ENCODE results near the gene CKS2.
"Not testable (repeated sequence)": the region's sequence is repeated elsewhere in the genome, so short reads cannot be mapped to it uniquely, and the experiment has no call there.

The CKS2 gene

GRCh38 chr9:89328064-89328463, 17.1 kb downstream of the CKS2 start:
- H3K4me3 ChIP-seq (ENCODE audit: low read depth, low read length) = no peak overlapping the region
- no peaks in the 10 kb centered on the region for H3K27me3 ChIP-seq (ENCODE audit: control insufficient read depth, insufficient read depth, low read length)
- H3K9ac ChIP-seq (ENCODE audit: low read depth, low read length) = no peak overlapping the region
- H3K27ac ChIP-seq (ENCODE audit: low read depth, low read length) = no peak overlapping the region
- H3K36me3 ChIP-seq (ENCODE audit: control insufficient read depth, insufficient read depth, low read length) = peaks cover 82% of the 10 kb centered on the region
- H3K9me3 ChIP-seq (ENCODE audit: control insufficient read depth, insufficient read depth, low read length) = no peaks in the 10 kb centered on the region
- no peaks in the 10 kb centered on the region for H3K4me1 ChIP-seq (ENCODE audit: control insufficient read depth, insufficient read depth, low read length)

GRCh38 chr9:89329917-89330316, 18.9 kb downstream of the CKS2 start:
- no peak overlapping the region for H3K9ac ChIP-seq (ENCODE audit: low read depth, low read length)

GRCh38 chr9:89330513-89330912, 19.5 kb downstream of the CKS2 start:
- Histone ChIP-seq H3K27ac (ENCODE audit: low read depth, low read length) (no peak overlapping the region), H3K9ac (ENCODE audit: low read depth, low read length) (no peak overlapping the region), H3K36me3 (ENCODE audit: control insufficient read depth, insufficient read depth, low read length) (peaks cover 99% of the 10 kb centered on the region), H3K4me1 (ENCODE audit: control insufficient read depth, insufficient read depth, low read length) (no peaks in the 10 kb centered on the region), H3K4me3 (ENCODE audit: low read depth, low read length) (no peak overlapping the region), H3K27me3 (ENCODE audit: control insufficient read depth, insufficient read depth, low read length) (no peaks in the 10 kb centered on the region), H3K9me3 (ENCODE audit: control insufficient read depth, insufficient read depth, low read length) (no peaks in the 10 kb centered on the region)

More at GRCh38 chr9:89329917-89330316, 18.9 kb downstream of the CKS2 start:
- no peaks in the 10 kb centered on the region for H3K27me3 ChIP-seq (ENCODE audit: control insufficient read depth, insufficient read depth, low read length)
- peaks cover 96% of the 10 kb centered on the region for H3K36me3 ChIP-seq (ENCODE audit: control insufficient read depth, insufficient read depth, low read length)
- H3K9me3 ChIP-seq (ENCODE audit: control insufficient read depth, insufficient read depth, low read length) = no peaks in the 10 kb centered on the region
- H3K27ac ChIP-seq (ENCODE audit: low read depth, low read length) = no peak overlapping the region
- H3K4me1 ChIP-seq (ENCODE audit: control insufficient read depth, insufficient read depth, low read length) = no peaks in the 10 kb centered on the region
- H3K4me3 ChIP-seq (ENCODE audit: low read depth, low read length) = no peak overlapping the region

- no peaks in the 10 kb centered on the region for H3K9me3 ChIP-seq (ENCODE audit: control insufficient read depth, insufficient read depth, low read length)
- no peak overlapping the region for H3K9ac ChIP-seq (ENCODE audit: low read depth, low read length)
- no peaks in the 10 kb centered on the region for H3K27me3 ChIP-seq (ENCODE audit: control insufficient read depth, insufficient read depth, low read length)
- no peak overlapping the region for H3K4me3 ChIP-seq (ENCODE audit: low read depth, low read length)
- H3K4me1 ChIP-seq (ENCODE audit: control insufficient read depth, insufficient read depth, low read length) = no peaks in the 10 kb centered on the region
- H3K36me3 ChIP-seq (ENCODE audit: control insufficient read depth, insufficient read depth, low read length) = peaks cover 97% of the 10 kb centered on the region
- no peak overlapping the region for H3K27ac ChIP-seq (ENCODE audit: low read depth, low read length)
Observed at GRCh38 chr9:89339807-89340206, 28.8 kb downstream of the CKS2 start.

GRCh38 chr9:89340332-89340731, 29.3 kb downstream of the CKS2 start:
- H3K27me3 ChIP-seq (ENCODE audit: control insufficient read depth, insufficient read depth, low read length) = no peaks in the 10 kb centered on the region
- no peak overlapping the region for H3K9ac ChIP-seq (ENCODE audit: low read depth, low read length)
- no peak overlapping the region for H3K4me3 ChIP-seq (ENCODE audit: low read depth, low read length)
- no peaks in the 10 kb centered on the region for H3K4me1 ChIP-seq (ENCODE audit: control insufficient read depth, insufficient read depth, low read length)
- no peak overlapping the region for H3K27ac ChIP-seq (ENCODE audit: low read depth, low read length)
- H3K9me3 ChIP-seq (ENCODE audit: control insufficient read depth, insufficient read depth, low read length) = no peaks in the 10 kb centered on the region
- H3K36me3 ChIP-seq (ENCODE audit: control insufficient read depth, insufficient read depth, low read length) = peaks cover 97% of the 10 kb centered on the region

GRCh38 chr9:89342213-89342612, 31.2 kb downstream of the CKS2 start:
- Histone ChIP-seq H3K36me3 (ENCODE audit: control insufficient read depth, insufficient read depth, low read length) (peaks cover 99% of the 10 kb centered on the region), H3K9me3 (ENCODE audit: control insufficient read depth, insufficient read depth, low read length) (no peaks in the 10 kb centered on the region), H3K4me1 (ENCODE audit: control insufficient read depth, insufficient read depth, low read length) (no peaks in the 10 kb centered on the region), H3K27me3 (ENCODE audit: control insufficient read depth, insufficient read depth, low read length) (no peaks in the 10 kb centered on the region), H3K9ac (ENCODE audit: low read depth, low read length) (no peak overlapping the region), H3K4me3 (ENCODE audit: low read depth, low read length) (no peak overlapping the region), H3K27ac (ENCODE audit: low read depth, low read length) (no peak overlapping the region)

GRCh38 chr9:89342948-89343347, 32.0 kb downstream of the CKS2 start:
- Histone ChIP-seq H3K9me3 (ENCODE audit: control insufficient read depth, insufficient read depth, low read length) (no peaks in the 10 kb centered on the region), H3K27ac (ENCODE audit: low read depth, low read length) (no peak overlapping the region), H3K27me3 (ENCODE audit: control insufficient read depth, insufficient read depth, low read length) (no peaks in the 10 kb centered on the region), H3K4me1 (ENCODE audit: control insufficient read depth, insufficient read depth, low read length) (no peaks in the 10 kb centered on the region), H3K4me3 (ENCODE audit: low read depth, low read length) (no peak overlapping the region), H3K9ac (ENCODE audit: low read depth, low read length) (no peak overlapping the region), H3K36me3 (ENCODE audit: control insufficient read depth, insufficient read depth, low read length) (peaks cover 98% of the 10 kb centered on the region)

GRCh38 chr9:89343812-89344211, 32.8 kb downstream of the CKS2 start:
- not testable (repeated sequence) for H3K4me3 ChIP-seq (ENCODE audit: low read depth, low read length); H3K4me1 ChIP-seq (ENCODE audit: control insufficient read depth, insufficient read depth, low read length); H3K27me3 ChIP-seq (ENCODE audit: control insufficient read depth, insufficient read depth, low read length); H3K9ac ChIP-seq (ENCODE audit: low read depth, low read length); H3K27ac ChIP-seq (ENCODE audit: low read depth, low read length); H3K9me3 ChIP-seq (ENCODE audit: control insufficient read depth, insufficient read depth, low read length)
- H3K36me3 ChIP-seq (ENCODE audit: control insufficient read depth, insufficient read depth, low read length) = peaks cover 98% of the 10 kb centered on the region

GRCh38 chr9:89345476-89345875, 34.5 kb downstream of the CKS2 start:
- peaks cover 98% of the 10 kb centered on the region for H3K36me3 ChIP-seq (ENCODE audit: control insufficient read depth, insufficient read depth, low read length)

GRCh38 chr9:89346696-89347095, 35.7 kb downstream of the CKS2 start:
- Histone ChIP-seq H3K36me3 (ENCODE audit: control insufficient read depth, insufficient read depth, low read length) (peaks cover 98% of the 10 kb centered on the region), H3K9ac (ENCODE audit: low read depth, low read length) (no peak overlapping the region), H3K4me1 (ENCODE audit: control insufficient read depth, insufficient read depth, low read length) (no peaks in the 10 kb centered on the region), H3K27me3 (ENCODE audit: control insufficient read depth, insufficient read depth, low read length) (no peaks in the 10 kb centered on the region), H3K9me3 (ENCODE audit: control insufficient read depth, insufficient read depth, low read length) (no peaks in the 10 kb centered on the region), H3K4me3 (ENCODE audit: low read depth, low read length) (no peak overlapping the region), H3K27ac (ENCODE audit: low read depth, low read length) (no peak overlapping the region)

More at GRCh38 chr9:89345476-89345875, 34.5 kb downstream of the CKS2 start:
- Histone ChIP-seq H3K9ac (ENCODE audit: low read depth, low read length) (no peak overlapping the region), H3K4me3 (ENCODE audit: low read depth, low read length) (no peak overlapping the region), H3K4me1 (ENCODE audit: control insufficient read depth, insufficient read depth, low read length) (no peaks in the 10 kb centered on the region), H3K27me3 (ENCODE audit: control insufficient read depth, insufficient read depth, low read length) (no peaks in the 10 kb centered on the region), H3K9me3 (ENCODE audit: control insufficient read depth, insufficient read depth, low read length) (no peaks in the 10 kb centered on the region), H3K27ac (ENCODE audit: low read depth, low read length) (no peak overlapping the region)

GRCh38 chr9:89347651-89348050, 36.7 kb downstream of the CKS2 start:
- Histone ChIP-seq H3K9ac (ENCODE audit: low read depth, low read length) (no peak overlapping the region), H3K4me3 (ENCODE audit: low read depth, low read length) (no peak overlapping the region), H3K4me1 (ENCODE audit: control insufficient read depth, insufficient read depth, low read length) (no peaks in the 10 kb centered on the region), H3K9me3 (ENCODE audit: control insufficient read depth, insufficient read depth, low read length) (no peaks in the 10 kb centered on the region), H3K27me3 (ENCODE audit: control insufficient read depth, insufficient read depth, low read length) (no peaks in the 10 kb centered on the region), H3K27ac (ENCODE audit: low read depth, low read length) (no peak overlapping the region), H3K36me3 (ENCODE audit: control insufficient read depth, insufficient read depth, low read length) (peaks cover 98% of the 10 kb centered on the region)

- no peaks in the 10 kb centered on the region for H3K4me1 ChIP-seq (ENCODE audit: control insufficient read depth, insufficient read depth, low read length)
- H3K4me3 ChIP-seq (ENCODE audit: low read depth, low read length) = no peak overlapping the region
- no peaks in the 10 kb centered on the region for H3K9me3 ChIP-seq (ENCODE audit: control insufficient read depth, insufficient read depth, low read length)
- no peaks in the 10 kb centered on the region for H3K27me3 ChIP-seq (ENCODE audit: control insufficient read depth, insufficient read depth, low read length)
- no peak overlapping the region for H3K9ac ChIP-seq (ENCODE audit: low read depth, low read length)
- peaks cover 99% of the 10 kb centered on the region for H3K36me3 ChIP-seq (ENCODE audit: control insufficient read depth, insufficient read depth, low read length)
- no peak overlapping the region for H3K27ac ChIP-seq (ENCODE audit: low read depth, low read length)
Observed at GRCh38 chr9:89349607-89350006, 38.6 kb downstream of the CKS2 start.

All from HUES48 (cell line).